Heart left ventricle (tissue), 16 donors: ENCODE data around the gene OR2AK2. TPM values are rescaled to one million over a fixed set of nuclear protein-coding genes. Genes with fewer than 3 reads are reported as not detected.

ENCODE experiments used
- ATAC-seq, 4 donors: fragments of 200-7000 bp; cut with Tn5 transposase; one replicate each; pipeline ENCODE4 v1.9.1; 2020 to 2022; ENCODE audit warnings: moderate library complexity in 4 of 4, mild to moderate bottlenecking in 3 of 4, moderate number of reproducible peaks in 1 of 4
- DNase-seq, 5 donors: peaks; one replicate each; pipeline ENCODE4 v3.0.0-alpha.2; 2020
- H3K27ac ChIP-seq, 12 donors: fragments of 200-600 bp; sonication (generic) in 4 of 12; one replicate each; pipeline versions ENCODE4 v1.5.0 to v1.8.0; 2016 to 2022; ENCODE audit warnings: mild to moderate bottlenecking in 2 of 12
- H3K27me3 ChIP-seq, 9 donors: fragments of 200-600 bp; sonication (generic) in 2 of 9; one replicate each; pipeline versions ENCODE4 v1.5.1 to v1.8.0; 2016 to 2022; ENCODE audit warnings: mild to moderate bottlenecking in 3 of 9
- H3K36me3 ChIP-seq, 9 donors: fragments of 200-600 bp; sonication (generic) in 2 of 9; one replicate each; pipeline versions ENCODE4 v1.5.0 to v1.8.0; 2018 to 2022; ENCODE audit warnings: mild to moderate bottlenecking in 2 of 9
- H3K4me1 ChIP-seq, 12 donors: fragments of 200-600 bp; sonication (generic) in 4 of 12; one replicate each; pipeline versions ENCODE4 v1.5.0 to v1.8.0; 2016 to 2022; ENCODE audit warnings: mild to moderate bottlenecking in 3 of 12
- H3K4me3 ChIP-seq, 12 donors: fragments of 200-600 bp; sonication (generic) in 4 of 12; one replicate each; pipeline versions ENCODE4 v1.5.0 to v1.8.0; 2017 to 2022; ENCODE audit warnings: mild to moderate bottlenecking in 9 of 12, moderate library complexity in 4 of 12
- H3K9me3 ChIP-seq, 12 donors: fragments of 200-600 bp; sonication (generic) in 4 of 12; one replicate each; pipeline versions ENCODE4 v1.5.0 to v1.8.0; 2016 to 2022; ENCODE audit warnings: mild to moderate bottlenecking in 1 of 12
- CTCF ChIP-seq, 12 donors: fragments of 200-600 bp; sonication (generic) in 4 of 12; IDR thresholded peaks; one replicate each; pipeline versions ENCODE4 v1.5.0 to v1.8.0; 2018 to 2022; ENCODE audit warnings: antibody characterized with exemption in 12 of 12, mild to moderate bottlenecking in 5 of 12
- POLR2A ChIP-seq, 2 donors: fragments of 450-650 bp; IDR thresholded peaks; one replicate each; pipeline ENCODE4 v1.6.1; 2017; ENCODE audit warnings: antibody characterized with exemption in 2 of 2, mild to moderate bottlenecking in 2 of 2, moderate library complexity in 2 of 2
- WGBS, 4 donors: extraction: QIAGEN DNeasy Blood & Tissue Kit in 2 of 4; methylation state at CpG; one replicate each; pipeline versions ENCODE4 v1.1.5 to v1.1.7; 2013 to 2018; 5-methylcytosine and 5-hydroxymethylcytosine counted together
- intact Hi-C, 10 donors: fragments of 100-400 bp; cut with DNase I; formaldehyde crosslinking; loops; one replicate each; pipeline versions ENCODE4 v1.11.1 to v1.14.2; 2022
- polyA plus RNA-seq, 2 donors: library from polyadenylated mRNA; stranded (reverse); fragments of 200-250 nt; gene quantifications; one replicate each; pipeline ENCODE4 v1.2.3, GENCODE V29; 2013
- total RNA-seq, 9 donors: library from RNA; depleted of rRNA in 2 of 9; stranded (reverse); fragments of >200 nt in 2 of 9; fragmentation: NEBNext Ultra II Directional in 3 of 9; extraction: Animal tissue kit (Norgen Biotek cat#: 25700) in 3 of 9; gene quantifications; one replicate each; pipeline versions ENCODE4 v1.1.0 to v1.2.4, GENCODE V29; 2016 to 2023
- donor health status: ischemic (EF 13 %, LVEDD 7.1; RV severe dilation, severe dysfunction).
- donor health status: healthy with polysubstance abuse.
- donor health status: DM: no; HTN: yes; CAD: no.
- donor health status: DM: no; HTN: no; CAD: no.
- donor health status: ischemic (EF 25% LVEDD 6.9; RV normal size, moderate dysfunction).
- donor health status: ischemic (EF 25% LVEDD 5.7; RV mildly dilated, moderate dysfunction).
- donor health status: healthy.
- donor health status: DM: yes; HTN: yes; CAD: no.
- donor health status: ischemic (EF 35%, LVEDD 5.7; RV mildly dilated, moderate dysfunction).
- donor health status: nonischemic (EF 11% LVEDD 7.7; RV severe dilation, severe dysfunction).
- donor health status: DM: yes; HTN: yes; CAD: no.
- donor health status: PGD.
- donor health status: ischemic (EF 29% LVEDD 5.4; RV normal size, mild dysfunction).
- donor health status: nonischemic (EF 23%, LVEDD 6.1; RV moderate dilation, normal function).

The OR2AK2 gene
- total and polyA plus RNA-seq, 11 donors = 0.25 TPM; not detected in 10

DNA sequence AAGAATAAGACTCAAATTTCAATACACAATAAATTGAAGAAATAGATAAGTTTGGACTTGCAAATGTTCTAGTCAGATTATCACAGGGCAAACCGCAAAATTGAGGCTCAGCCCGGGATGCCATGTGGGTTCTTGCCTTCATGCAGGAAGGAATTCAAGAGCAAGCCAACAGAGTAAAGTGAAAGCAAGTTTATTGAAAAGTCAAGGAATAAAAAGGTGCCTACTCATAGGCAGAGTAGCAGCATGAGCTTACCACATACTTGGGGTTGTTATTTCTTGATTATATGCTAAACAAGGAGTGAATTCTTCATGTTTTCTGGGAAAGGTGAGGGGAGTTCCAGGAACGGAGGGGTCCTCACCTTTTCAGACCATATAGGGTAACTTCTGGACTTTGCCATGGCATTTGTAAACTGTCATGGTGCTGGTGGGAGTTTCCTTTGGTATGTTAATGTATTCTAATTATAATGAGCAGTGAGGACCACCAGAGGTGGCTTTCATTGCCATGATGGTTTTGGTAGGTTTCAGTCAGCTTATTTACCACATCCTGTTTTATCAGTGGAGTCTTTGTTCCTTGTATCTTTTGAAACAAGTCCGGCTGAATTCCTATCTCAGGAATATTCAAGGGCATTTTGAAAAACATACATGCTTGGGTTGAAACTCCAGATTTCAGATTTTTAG, 2.0 kb upstream of the OR2AK2 start:
- DNase-seq (no peak), ATAC-seq (no peak)
- TF ChIP-seq POLR2A (IDR thresholded peaks at IDR 0.05) (no peak), CTCF (IDR thresholded peaks at IDR 0.05) (no peak)
- intact Hi-C loops = no loop called here
- H3K4me1 ChIP-seq = no peaks in the 10 kb centered on the region
- 61 to 73% (median 68%) methylated on average over 4 of the region's 4 CpGs for WGBS, 4 donors
- no peaks in the 10 kb centered on the region for H3K27me3 ChIP-seq
- no peak overlapping the region for H3K27ac ChIP-seq
- no peak overlapping the region for H3K4me3 ChIP-seq
- peaks cover 0 to 3% (median 0%) of the 10 kb centered on the region in 12 donors for H3K9me3 ChIP-seq
- no peaks in the 10 kb centered on the region for H3K36me3 ChIP-seq

- 68 to 75% (median 71%) methylated on average over 5 of the region's 5 CpGs for WGBS, 4 donors
- H3K4me3 ChIP-seq = no peak overlapping the region
- H3K27me3 ChIP-seq = no peaks in the 10 kb centered on the region
- no peak for TF ChIP-seq POLR2A (IDR thresholded peaks at IDR 0.05)
- TF ChIP-seq CTCF (IDR thresholded peaks at IDR 0.05) = no peak
- H3K27ac ChIP-seq = no peak overlapping the region
- no peak for ATAC-seq
- H3K4me1 ChIP-seq = no peaks in the 10 kb centered on the region
- no peaks in the 10 kb centered on the region for H3K36me3 ChIP-seq
- DNase-seq = no peak
- intact Hi-C loops = no loop called here
- peaks cover 0 to 7% (median 0%) of the 10 kb centered on the region in 12 donors for H3K9me3 ChIP-seq
Measured at GRCh38 chr1:247966532-247967204, 1.6 kb downstream of the OR2AK2 start.

DNA sequence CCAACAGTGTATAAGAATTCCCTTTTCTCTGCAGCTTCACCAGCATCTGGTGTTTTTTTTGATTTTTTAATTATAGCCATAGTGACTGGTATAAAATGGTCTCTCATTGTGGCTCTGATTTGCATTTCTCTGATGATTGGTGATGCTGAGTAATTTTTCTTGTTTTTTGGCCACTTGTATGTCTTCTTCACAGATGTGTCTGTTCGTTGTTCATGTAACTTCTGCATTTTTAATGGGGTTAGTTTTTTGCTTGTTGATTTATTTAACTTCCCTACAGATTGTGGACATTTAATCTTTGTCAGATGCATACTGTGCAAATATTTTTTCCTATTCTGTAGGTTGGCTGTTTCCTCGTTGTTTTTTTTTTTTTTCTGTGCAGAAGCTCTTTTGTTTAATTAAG, 28.0 kb downstream of the OR2AK2 start:
- intact Hi-C loops = no loop called here
- H3K27me3 ChIP-seq = no peaks in the 10 kb centered on the region
- DNase-seq = no peak
- no peak overlapping the region for H3K4me3 ChIP-seq
- TF ChIP-seq CTCF (IDR thresholded peaks at IDR 0.05) (no peak), POLR2A (IDR thresholded peaks at IDR 0.05) (no peak)
- WGBS, 4 donors = 45 to 51% (median 49%) methylated on average over 2 of the region's 2 CpGs
- no peak for ATAC-seq
- H3K4me1 ChIP-seq = no peaks in the 10 kb centered on the region
- H3K36me3 ChIP-seq = no peaks in the 10 kb centered on the region
- no peak overlapping the region for H3K27ac ChIP-seq
- no peaks in the 10 kb centered on the region for H3K9me3 ChIP-seq

- no peak overlapping the region for H3K27ac ChIP-seq
- no peak for TF ChIP-seq CTCF (IDR thresholded peaks at IDR 0.05)
- no peak for TF ChIP-seq POLR2A (IDR thresholded peaks at IDR 0.05)
- WGBS, 4 donors = 22 to 48% (median 32%) methylated on average over 2 of the region's 2 CpGs
- DNase-seq (no peak), ATAC-seq (no peak)
- H3K27me3 ChIP-seq = no peaks in the 10 kb centered on the region
- intact Hi-C loops = no loop called here
- no peak overlapping the region for H3K4me3 ChIP-seq
- no peaks in the 10 kb centered on the region for H3K4me1 ChIP-seq
- no peaks in the 10 kb centered on the region for H3K9me3 ChIP-seq
- H3K36me3 ChIP-seq = no peaks in the 10 kb centered on the region
Measured at GRCh38 chr1:247998811-247999210, 33.8 kb downstream of the OR2AK2 start.
